ENCODE data around the gene SEPTIN2.

Gene SEPTIN2

GRCh38 chr2:241355983-241356870, 40.5 kb downstream of the SEPTIN2 start, which contains the start of gene FARP2:
TSS of gene FARP2 (plus strand) at chr2:241356285. CDS start at chr2:241373108, 16,823 bp downstream.
- in situ Hi-C loops (cut with MboI; ENCODE audit: low sequenced_read_pairs, unreplicated experiment), result no loop called here
- TF ChIP-seq CTCF (IDR thresholded peaks at IDR 0.05; ENCODE audit: borderline replicate concordance, control extremely low read depth, extremely low read depth, insufficient read depth, missing control alignments), result no peak
- peak; percentile 93 for DNase-seq (ENCODE audit: low spot score)

GRCh38 chr2:241356871-241357260, 41.1 kb downstream of the SEPTIN2 start:
- no peak for DNase-seq (ENCODE audit: low spot score)

GRCh38 chr2:241357531-241357930, 41.8 kb downstream of the SEPTIN2 start:
- no peak for DNase-seq (ENCODE audit: low spot score)
- in situ Hi-C loops (cut with MboI; ENCODE audit: low sequenced_read_pairs, unreplicated experiment), result no loop called here
- TF ChIP-seq CTCF (IDR thresholded peaks at IDR 0.05; ENCODE audit: borderline replicate concordance, control extremely low read depth, extremely low read depth, insufficient read depth, missing control alignments), result no peak

More at GRCh38 chr2:241356871-241357260, 41.1 kb downstream of the SEPTIN2 start:
- TF ChIP-seq CTCF (IDR thresholded peaks at IDR 0.05; ENCODE audit: borderline replicate concordance, control extremely low read depth, extremely low read depth, insufficient read depth, missing control alignments), result no peak
- in situ Hi-C loops (cut with MboI; ENCODE audit: low sequenced_read_pairs, unreplicated experiment), result no loop called here

- in situ Hi-C loops (cut with MboI; ENCODE audit: low sequenced_read_pairs, unreplicated experiment), result no loop called here
- no peak for TF ChIP-seq CTCF (IDR thresholded peaks at IDR 0.05; ENCODE audit: borderline replicate concordance, control extremely low read depth, extremely low read depth, insufficient read depth, missing control alignments)
- peak; percentile 68 for DNase-seq (ENCODE audit: low spot score)
Measured at GRCh38 chr2:241358470-241358869, 42.7 kb downstream of the SEPTIN2 start.

GRCh38 chr2:241359481-241360045, 43.8 kb downstream of the SEPTIN2 start:
- no peak for DNase-seq (ENCODE audit: low spot score)
- TF ChIP-seq CTCF (IDR thresholded peaks at IDR 0.05; ENCODE audit: borderline replicate concordance, control extremely low read depth, extremely low read depth, insufficient read depth, missing control alignments), result no peak
- in situ Hi-C loops (cut with MboI; ENCODE audit: low sequenced_read_pairs, unreplicated experiment), result no loop called here

GRCh38 chr2:241363426-241363825, 47.7 kb downstream of the SEPTIN2 start:
- DNase-seq (ENCODE audit: low spot score), result no peak
- no peak for TF ChIP-seq CTCF (IDR thresholded peaks at IDR 0.05; ENCODE audit: borderline replicate concordance, control extremely low read depth, extremely low read depth, insufficient read depth, missing control alignments)

More at GRCh38 chr2:241363426-241363825, 47.7 kb downstream of the SEPTIN2 start:
- in situ Hi-C loops (cut with MboI; ENCODE audit: low sequenced_read_pairs, unreplicated experiment), result no loop called here

Measured in GM13976 (cell line).